ENCODE measurements around the gene METTL27. TPM values are rescaled to one million over a fixed set of nuclear protein-coding genes. Genes with fewer than 3 reads are reported as not detected.

METTL27 gene
- total RNA-seq, 2 donors from 2014 or later = 0.76 to 1.5 TPM

DNA sequence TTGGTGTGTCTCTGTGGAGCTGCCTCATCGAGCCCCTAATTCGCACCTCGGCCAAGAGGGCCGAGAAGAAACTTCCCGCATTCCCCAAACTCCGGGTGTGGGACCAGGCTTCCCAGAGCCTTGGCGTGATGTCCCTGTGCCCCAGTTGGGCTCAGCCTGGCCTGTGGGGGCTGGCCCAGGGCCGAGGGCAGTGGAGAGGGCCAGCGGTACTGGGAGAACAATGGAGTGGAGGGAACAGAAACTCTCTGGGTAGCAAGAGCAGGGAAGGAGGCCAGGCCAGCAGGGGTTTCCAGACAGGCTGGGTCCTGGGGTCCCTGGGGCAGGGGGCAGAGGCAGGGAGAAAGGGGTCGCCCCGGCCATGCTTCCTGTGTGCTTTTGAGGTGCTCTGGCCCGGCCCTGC, 34.7 kb upstream of the METTL27 start:
- Mint-ChIP-seq H3K4me1 (no peaks in the 10 kb centered on the region), H3K27ac (no peak overlapping the region), H3K36me3 (ENCODE audit: low read depth) (no peaks in the 10 kb centered on the region), H3K9me3 (no peaks in the 10 kb centered on the region), H3K27me3 (peaks cover 11% of the 10 kb centered on the region), H3K4me3 (no peak overlapping the region)
- no peak for ATAC-seq (replicated peaks)

DNA sequence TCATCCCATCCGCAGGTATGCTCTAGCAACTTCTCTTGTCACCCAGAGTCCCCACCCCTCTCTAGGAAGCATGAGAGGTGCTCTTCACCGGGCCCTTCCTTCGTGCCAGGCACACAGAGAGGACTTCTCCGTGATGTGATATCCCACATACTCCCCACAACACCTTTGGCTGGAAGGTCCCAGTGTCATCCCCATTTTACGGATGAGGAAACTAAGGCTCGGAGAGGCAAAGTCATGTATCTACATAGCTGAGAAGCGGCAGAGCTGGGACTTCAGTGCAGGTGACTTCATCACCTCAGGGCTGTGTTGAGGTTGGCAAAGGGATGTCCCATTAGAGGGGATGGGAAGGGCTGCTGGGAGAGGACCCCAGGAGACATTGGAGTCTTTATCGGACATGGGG, 34.0 kb upstream of the METTL27 start:
- peaks cover 11% of the 10 kb centered on the region for H3K27me3 Mint-ChIP-seq
- no peak overlapping the region for H3K27ac Mint-ChIP-seq
- no peaks in the 10 kb centered on the region for H3K9me3 Mint-ChIP-seq
- ATAC-seq (replicated peaks) = no peak
- no peaks in the 10 kb centered on the region for H3K4me1 Mint-ChIP-seq
- no peaks in the 10 kb centered on the region for H3K36me3 Mint-ChIP-seq (ENCODE audit: low read depth)
- H3K4me3 Mint-ChIP-seq = no peak overlapping the region

DNA sequence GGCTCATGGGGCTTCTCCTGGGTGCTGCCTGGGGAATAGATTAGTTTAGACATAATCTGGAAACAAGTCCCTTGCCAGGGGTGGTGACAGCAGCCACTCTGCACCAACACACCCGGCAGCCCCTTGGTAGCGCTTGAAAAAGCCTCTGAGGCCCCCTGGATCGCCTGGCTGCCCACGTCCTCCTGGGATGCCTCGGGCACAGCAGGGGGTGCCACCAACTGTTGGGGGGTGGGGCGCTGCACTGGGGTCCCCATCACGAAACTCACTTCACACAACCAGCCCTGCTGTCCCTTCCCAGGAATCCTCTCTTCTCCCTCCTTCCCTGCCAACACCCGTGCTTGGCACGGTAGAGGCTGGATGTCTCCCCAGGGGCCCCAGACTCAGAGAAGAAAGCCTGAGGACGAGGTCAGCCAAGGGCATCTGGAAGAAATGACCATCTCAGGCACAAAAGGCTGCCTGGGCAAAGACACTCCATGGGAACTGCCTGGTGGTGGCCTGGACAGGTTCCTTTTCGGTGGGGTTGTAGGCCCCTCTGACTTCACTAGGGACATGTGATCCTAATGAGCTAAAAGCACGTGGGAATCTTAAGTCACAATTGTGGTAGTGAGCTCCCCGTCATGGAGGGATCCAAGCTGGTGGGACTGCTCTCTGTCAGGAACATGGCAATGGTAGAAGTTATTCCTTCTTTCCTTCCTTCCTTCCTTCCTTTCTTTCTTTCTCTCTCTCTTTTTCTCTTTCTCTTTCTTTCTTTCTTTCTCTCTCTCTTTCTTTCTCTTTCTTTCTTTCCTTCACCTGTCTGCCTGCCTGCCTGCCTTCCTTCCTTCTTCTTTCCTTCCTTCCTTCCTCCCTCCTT, 30.0 kb upstream of the METTL27 start:
- no peak for ATAC-seq (replicated peaks)
- Mint-ChIP-seq H3K9me3 (no peaks in the 10 kb centered on the region), H3K27me3 (peaks cover 3% of the 10 kb centered on the region), H3K27ac (no peak overlapping the region), H3K36me3 (ENCODE audit: low read depth) (no peaks in the 10 kb centered on the region), H3K4me3 (no peak overlapping the region), H3K4me1 (no peaks in the 10 kb centered on the region)

DNA sequence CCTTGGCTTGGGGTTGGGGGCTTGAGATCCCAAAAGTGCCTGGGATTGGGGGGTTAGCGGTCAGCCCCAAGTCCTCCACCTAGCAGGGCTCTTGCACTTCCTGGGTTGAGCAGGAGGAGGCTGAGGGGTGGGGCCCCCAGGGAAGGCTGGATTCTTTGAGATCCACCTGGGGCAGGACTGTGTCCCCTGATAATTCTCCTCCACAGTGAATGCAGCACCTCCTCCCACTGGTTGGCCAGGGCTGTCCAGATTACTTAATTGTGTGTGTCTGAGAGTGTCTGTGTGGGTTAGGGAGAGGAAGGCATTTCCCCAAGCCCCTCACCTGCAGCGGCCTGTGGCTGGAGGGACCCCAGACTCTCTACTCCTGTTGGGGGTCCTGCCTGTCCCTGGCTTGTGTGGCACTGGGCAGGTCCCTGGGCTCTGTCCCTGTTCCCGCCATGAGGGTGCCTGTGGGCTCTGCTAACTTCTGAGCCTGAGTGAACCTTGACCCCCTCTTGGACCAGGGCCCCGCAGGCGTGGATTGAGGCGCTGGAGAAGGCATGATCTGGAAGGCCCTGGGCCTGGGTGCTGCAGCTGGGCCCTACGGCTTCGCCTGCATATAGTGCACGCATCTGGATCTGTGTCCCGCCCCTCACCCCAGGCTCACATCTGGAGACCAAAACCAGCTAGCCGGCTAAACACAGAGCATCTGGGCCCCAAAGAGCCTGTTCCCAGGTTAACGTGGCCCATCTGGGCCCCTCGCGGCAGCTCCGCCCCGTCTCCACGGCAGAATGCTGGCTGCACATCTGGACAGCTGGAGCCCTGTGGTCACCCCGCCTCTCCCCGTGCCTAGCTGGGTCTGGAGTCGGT, 29.1 kb upstream of the METTL27 start:
- H3K9me3 Mint-ChIP-seq = no peaks in the 10 kb centered on the region
- no peak overlapping the region for H3K4me3 Mint-ChIP-seq
- no peaks in the 10 kb centered on the region for H3K36me3 Mint-ChIP-seq (ENCODE audit: low read depth)
- H3K4me1 Mint-ChIP-seq = no peaks in the 10 kb centered on the region
- ATAC-seq (replicated peaks) = no peak
- no peak overlapping the region for H3K27ac Mint-ChIP-seq
- peaks cover 2% of the 10 kb centered on the region for H3K27me3 Mint-ChIP-seq

DNA sequence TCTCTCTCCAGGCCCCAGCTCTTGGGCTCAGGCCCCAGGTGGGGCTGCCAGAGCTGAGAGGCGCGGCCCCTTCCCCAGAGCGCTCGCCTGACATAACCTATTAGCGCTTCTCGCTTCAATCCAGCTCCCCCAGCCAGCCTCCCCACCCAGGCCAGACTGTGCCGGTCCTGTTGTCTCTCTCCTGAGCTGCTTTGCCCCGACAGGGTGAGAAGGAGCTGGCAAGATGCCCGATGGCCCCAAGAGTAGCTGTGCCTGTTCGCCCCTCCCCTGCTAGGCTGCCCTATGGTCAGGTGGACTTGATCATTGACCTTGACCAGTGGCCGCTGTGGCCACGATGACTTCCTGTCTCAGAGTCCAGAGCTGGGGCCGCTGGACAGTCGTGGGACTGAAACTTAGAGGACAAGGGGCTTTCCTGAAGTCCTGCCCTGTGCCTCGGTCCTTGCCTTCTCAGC, 27.8 kb upstream of the METTL27 start:
- Mint-ChIP-seq H3K4me1 (no peaks in the 10 kb centered on the region), H3K27ac (no peak overlapping the region), H3K36me3 (ENCODE audit: low read depth) (no peaks in the 10 kb centered on the region), H3K4me3 (no peak overlapping the region), H3K9me3 (no peaks in the 10 kb centered on the region), H3K27me3 (no peaks in the 10 kb centered on the region)
- ATAC-seq (replicated peaks) = no peak

DNA sequence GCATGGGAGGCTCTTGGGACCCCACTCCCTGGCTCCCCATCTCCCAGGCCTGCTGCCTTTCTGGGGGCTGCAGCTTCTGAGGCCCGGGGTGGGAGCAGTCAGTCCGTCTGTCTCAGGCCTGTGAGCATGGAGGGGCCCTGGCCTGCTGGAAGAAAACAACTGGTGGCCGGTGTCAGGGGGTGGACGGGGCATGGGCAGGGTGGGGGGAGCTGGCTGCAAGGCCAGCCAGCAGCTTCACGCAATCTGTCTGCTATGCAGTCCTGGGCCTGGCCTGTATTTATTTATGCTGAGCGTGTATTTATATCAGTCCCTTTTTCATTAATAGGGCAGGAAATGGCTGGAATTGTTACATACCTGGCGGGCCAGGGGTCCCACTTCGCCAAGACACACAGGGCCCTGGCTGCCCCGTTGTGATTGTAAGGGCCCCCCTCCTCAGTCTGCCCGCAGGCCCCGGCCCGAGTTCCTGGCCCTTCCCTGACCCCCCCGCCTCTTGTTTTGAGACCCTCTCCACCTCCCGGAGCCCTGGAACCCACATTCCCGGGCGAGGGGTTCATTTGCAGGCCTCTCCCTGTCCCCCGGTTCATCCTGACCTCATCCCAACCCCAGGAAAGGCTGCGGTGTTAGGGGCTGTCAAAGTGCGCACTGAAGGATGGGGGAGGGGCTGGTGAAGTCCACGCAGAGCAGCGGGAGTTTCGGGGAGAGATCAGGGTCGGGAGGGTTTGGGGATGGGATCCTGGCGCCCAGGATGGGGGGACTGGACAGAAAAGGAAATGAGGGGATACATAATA, 26.9 kb upstream of the METTL27 start:
- no peaks in the 10 kb centered on the region for H3K4me1 Mint-ChIP-seq
- H3K27me3 Mint-ChIP-seq = no peaks in the 10 kb centered on the region
- no peak overlapping the region for H3K4me3 Mint-ChIP-seq
- H3K9me3 Mint-ChIP-seq = no peaks in the 10 kb centered on the region
- no peaks in the 10 kb centered on the region for H3K36me3 Mint-ChIP-seq (ENCODE audit: low read depth)
- ATAC-seq (replicated peaks) = no peak
- no peak overlapping the region for H3K27ac Mint-ChIP-seq

DNA sequence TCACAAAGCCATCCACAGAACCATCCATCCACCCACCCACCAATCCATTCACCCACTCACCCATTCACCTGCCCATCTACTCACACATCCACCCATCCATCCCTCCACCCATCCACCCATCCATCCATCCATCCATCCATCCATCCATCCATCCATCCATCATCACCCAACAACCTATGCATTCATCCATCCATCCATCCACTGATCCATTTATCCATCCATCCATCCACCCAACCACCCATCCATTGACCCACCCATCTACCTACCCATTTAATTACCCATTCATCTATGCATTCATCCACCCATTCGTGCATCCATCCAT, 24.1 kb upstream of the METTL27 start:
- Mint-ChIP-seq H3K4me3 (no peak overlapping the region), H3K4me1 (no peaks in the 10 kb centered on the region), H3K9me3 (no peaks in the 10 kb centered on the region), H3K27ac (no peak overlapping the region), H3K27me3 (peaks cover 2% of the 10 kb centered on the region), H3K36me3 (ENCODE audit: low read depth) (no peaks in the 10 kb centered on the region)
- no peak for ATAC-seq (replicated peaks)

DNA sequence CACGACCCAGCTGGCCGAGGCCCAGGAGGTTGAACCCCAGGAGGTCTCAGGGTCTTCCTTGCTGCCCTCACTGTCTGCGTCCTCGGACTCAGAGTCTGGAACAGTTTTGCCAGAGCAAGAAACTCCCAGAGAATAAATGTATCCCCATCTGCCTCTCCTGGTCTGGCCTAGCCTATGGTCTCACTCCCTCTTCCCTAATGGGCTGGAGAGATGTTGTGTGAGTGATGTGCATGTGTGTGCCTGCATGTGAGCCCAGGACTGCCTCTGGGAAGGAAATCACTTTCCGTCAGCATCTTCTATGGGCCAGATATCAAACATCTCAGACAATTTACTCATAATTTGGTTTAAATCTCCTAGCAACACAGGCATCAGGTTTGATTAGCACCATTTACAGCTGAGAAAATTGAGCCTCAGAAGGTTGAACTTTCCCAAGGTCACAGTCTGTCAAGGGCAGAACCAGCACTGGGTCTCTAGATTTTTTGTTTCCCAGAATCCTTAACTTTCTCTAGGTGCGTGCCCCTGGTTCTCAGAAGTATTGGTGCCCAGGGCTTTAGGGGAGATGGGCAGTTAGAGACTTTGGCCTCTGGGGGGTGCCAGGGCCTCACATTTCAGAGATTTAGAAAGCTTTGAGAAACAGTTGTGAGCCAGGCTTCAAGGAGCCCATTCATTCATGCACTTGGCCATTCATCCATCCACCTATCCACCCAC, 23.6 kb upstream of the METTL27 start:
- no peak overlapping the region for H3K4me3 Mint-ChIP-seq
- H3K27ac Mint-ChIP-seq = no peak overlapping the region
- peaks cover 3% of the 10 kb centered on the region for H3K27me3 Mint-ChIP-seq
- H3K9me3 Mint-ChIP-seq = no peaks in the 10 kb centered on the region
- no peaks in the 10 kb centered on the region for H3K4me1 Mint-ChIP-seq
- no peaks in the 10 kb centered on the region for H3K36me3 Mint-ChIP-seq (ENCODE audit: low read depth)
- ATAC-seq (replicated peaks) = no peak

DNA sequence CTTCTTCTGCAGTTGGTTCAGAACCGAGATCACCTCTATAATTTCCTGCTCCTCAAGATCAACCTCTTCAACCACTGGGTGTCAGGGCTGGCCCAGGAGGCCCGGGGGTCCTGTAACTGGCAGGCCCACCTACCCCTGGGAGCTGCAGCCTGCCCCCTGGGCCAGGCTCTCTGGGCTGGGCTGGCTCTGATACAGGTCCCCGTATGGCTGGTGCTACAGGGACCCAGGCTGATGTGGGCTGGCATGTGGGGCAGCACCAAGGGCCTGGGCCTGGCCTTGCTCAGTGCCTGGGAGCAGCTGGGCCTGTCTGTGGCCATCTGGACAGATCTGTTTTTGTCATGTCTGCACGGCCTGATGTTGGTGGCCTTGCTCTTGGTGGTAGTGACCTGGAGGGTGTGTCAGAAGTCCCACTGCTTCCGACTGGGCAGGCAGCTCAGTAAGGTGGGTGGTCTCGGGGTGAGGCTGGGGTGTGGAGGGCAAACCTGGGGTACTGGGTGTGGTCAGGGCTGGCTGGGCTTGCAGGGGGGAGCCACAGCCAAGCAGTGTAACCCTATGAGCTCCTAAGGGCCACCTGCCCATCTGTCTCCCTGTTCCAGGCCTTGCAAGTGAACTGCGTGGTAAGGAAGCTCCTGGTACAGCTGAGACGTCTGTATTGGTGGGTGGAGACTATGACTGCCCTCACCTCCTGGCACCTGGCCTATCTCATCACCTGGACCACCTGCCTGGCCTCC, 22.8 kb upstream of the METTL27 start:
- Mint-ChIP-seq H3K36me3 (ENCODE audit: low read depth) (no peaks in the 10 kb centered on the region), H3K9me3 (no peaks in the 10 kb centered on the region), H3K27ac (no peak overlapping the region), H3K4me1 (no peaks in the 10 kb centered on the region), H3K4me3 (no peak overlapping the region), H3K27me3 (peaks cover 3% of the 10 kb centered on the region)
- no peak for ATAC-seq (replicated peaks)

DNA sequence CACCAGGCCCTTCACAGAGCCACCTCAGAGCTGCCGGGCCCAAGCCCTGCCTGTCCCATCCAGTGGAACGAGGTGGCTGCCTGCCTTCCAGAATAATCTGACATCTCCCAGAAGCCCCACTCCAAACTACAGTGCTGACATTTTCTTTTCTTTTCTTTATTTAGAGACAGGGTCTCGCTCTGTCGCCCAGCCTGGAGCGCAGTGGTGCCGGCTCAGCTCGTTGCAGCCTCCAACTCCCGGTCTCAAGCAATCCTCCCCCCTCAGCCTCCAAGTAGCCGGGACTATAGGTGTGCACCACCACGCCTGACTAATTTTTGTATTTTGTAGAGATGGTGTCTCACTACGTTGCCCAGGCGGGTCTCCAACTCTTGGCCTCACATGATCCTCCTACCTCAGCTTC, 19.0 kb upstream of the METTL27 start:
- Mint-ChIP-seq H3K27ac (no peak overlapping the region), H3K4me1 (no peaks in the 10 kb centered on the region), H3K36me3 (ENCODE audit: low read depth) (no peaks in the 10 kb centered on the region), H3K9me3 (no peaks in the 10 kb centered on the region), H3K27me3 (peaks cover 12% of the 10 kb centered on the region), H3K4me3 (no peak overlapping the region)
- no peak for ATAC-seq (replicated peaks)

DNA sequence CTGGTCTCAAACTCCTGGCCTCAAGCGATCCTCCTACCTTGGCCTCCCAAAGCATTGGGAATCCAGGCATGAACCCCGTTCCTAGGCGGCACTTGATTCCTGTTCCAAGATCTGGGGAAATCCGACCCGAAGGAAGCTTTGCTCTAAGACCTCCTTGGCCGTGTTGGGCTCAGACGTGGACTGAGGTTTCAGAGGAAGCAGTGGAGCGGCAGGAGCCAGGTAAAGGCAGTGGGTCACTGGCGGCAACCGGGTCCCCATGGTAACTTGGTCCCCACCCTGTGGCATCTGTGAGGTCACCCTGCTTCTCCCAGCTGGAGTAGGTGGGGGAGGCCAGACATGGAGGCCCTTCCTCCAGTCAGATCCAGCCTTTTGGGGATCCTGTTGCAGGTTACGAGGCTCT, 18.5 kb upstream of the METTL27 start, which contains the start of gene TMEM270:
Gene TMEM270 (plus strand): TSS at position 301 of the 400 bp plus-strand sequence. CDS start 36 bp downstream, at position 337.
- Mint-ChIP-seq H3K9me3 (no peaks in the 10 kb centered on the region), H3K27ac (no peak within 1 kb of the TSS), H3K36me3 (ENCODE audit: low read depth) (no peaks in the 10 kb centered on the region), H3K27me3 (peaks cover 12% of the 10 kb centered on the region), H3K4me3 (no peak within 1 kb of the TSS), H3K4me1 (no peaks in the 10 kb centered on the region)
- ATAC-seq (replicated peaks) = no peak

DNA sequence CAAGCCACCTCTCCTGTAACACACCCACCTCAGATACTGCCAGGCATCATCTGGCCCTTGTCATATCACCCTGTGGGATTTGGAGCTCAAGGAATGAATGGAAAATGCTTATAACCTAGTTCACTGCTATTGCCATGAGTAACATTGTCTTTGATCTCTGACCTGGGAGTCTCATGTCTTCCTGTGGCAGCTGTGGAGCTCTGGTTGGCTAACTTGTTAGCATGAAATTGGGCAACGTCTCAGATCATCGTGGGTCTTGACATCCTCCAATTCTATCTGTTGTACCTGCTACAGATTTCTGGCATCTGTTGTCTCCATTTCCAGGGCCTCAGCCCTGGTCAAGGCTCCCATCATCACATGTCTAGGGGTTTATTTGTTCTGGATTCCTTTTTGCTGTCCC, 16.5 kb upstream of the METTL27 start:
- Mint-ChIP-seq H3K27me3 (peaks cover 16% of the 10 kb centered on the region), H3K36me3 (ENCODE audit: low read depth) (no peaks in the 10 kb centered on the region), H3K9me3 (no peaks in the 10 kb centered on the region), H3K4me1 (no peaks in the 10 kb centered on the region), H3K27ac (no peak overlapping the region), H3K4me3 (no peak overlapping the region)
- no peak for ATAC-seq (replicated peaks)

DNA sequence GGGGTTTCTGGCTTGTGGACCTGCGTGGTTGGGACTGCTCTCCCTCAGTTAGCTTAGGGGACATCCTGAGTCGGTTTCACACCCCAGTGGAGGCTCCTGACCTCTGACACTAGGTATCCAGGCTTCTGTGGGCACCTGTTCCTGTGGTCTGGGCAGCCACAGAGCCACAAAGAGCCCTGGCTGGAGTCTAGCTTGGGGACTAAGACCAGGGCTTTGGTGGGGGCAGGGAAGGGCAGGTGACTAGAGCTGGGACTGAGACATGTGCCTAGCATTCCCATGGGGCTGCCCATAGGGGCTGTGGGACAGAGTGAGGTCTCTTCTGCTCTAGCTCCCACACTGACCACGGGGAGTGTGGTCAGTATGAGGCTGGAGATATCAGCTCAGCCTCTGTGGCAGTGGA, 14.6 kb upstream of the METTL27 start:
- Mint-ChIP-seq H3K27ac (no peak overlapping the region), H3K4me3 (no peak overlapping the region), H3K27me3 (peaks cover 20% of the 10 kb centered on the region), H3K36me3 (ENCODE audit: low read depth) (no peaks in the 10 kb centered on the region), H3K9me3 (no peaks in the 10 kb centered on the region), H3K4me1 (peaks cover 4% of the 10 kb centered on the region)
- no peak for ATAC-seq (replicated peaks)

All from activated T-helper 17 cell treated with anti-CD3 and anti-CD28 coated beads, Interleukin-2, amount 50 U/mL, for 72 hours (primary cell).